Bronchial epithelial cell (primary cell): ENCODE measurements around the gene LMAN2L. TPM values are rescaled to one million over a fixed set of nuclear protein-coding genes. Genes with fewer than 3 reads are reported as not detected.

ENCODE experiments used
- DNase-seq: peaks from one replicate; pipeline ENCODE4 v3.0.0-alpha.2; 2010; ENCODE audit warnings: low read depth
- FAIRE-seq: peaks from 2 replicates; lab custom pipeline; 2011; peaks lifted over from hg19 to GRCh38; lab: Jason Lieb, UNC
- H3K27me3 ChIP-seq: 2 replicates; pipeline ENCODE4 v1.5.1; 2011; ENCODE audit warnings: low read length; ENCODE audit not compliant: control insufficient read depth, insufficient read depth
- H3K36me3 ChIP-seq: 2 replicates; pipeline ENCODE4 v1.5.1; 2011; ENCODE audit warnings: low read length; ENCODE audit not compliant: control insufficient read depth, insufficient read depth
- H3K4me3 ChIP-seq: 2 replicates; pipeline ENCODE4 v1.5.1; 2011; ENCODE audit warnings: mild to moderate bottlenecking, low read depth, low read length, control low read depth
- CTCF ChIP-seq: IDR thresholded peaks from 2 replicates; pipeline ENCODE4 v1.5.1; 2011; ENCODE audit warnings: mild to moderate bottlenecking, moderate library complexity, low read length, control low read depth, inconsistent platforms; ENCODE audit not compliant: insufficient read depth, severe bottlenecking
- total RNA-seq: library from RNA; depleted of rRNA; stranded (reverse); fragments of >200 nt; gene quantifications from 2 replicates; pipeline ENCODE4 v1.2.1, GENCODE V29; 2014

LMAN2L gene
- total RNA-seq, 1 donor from 2014 or later, result 15.3 TPM

DNA sequence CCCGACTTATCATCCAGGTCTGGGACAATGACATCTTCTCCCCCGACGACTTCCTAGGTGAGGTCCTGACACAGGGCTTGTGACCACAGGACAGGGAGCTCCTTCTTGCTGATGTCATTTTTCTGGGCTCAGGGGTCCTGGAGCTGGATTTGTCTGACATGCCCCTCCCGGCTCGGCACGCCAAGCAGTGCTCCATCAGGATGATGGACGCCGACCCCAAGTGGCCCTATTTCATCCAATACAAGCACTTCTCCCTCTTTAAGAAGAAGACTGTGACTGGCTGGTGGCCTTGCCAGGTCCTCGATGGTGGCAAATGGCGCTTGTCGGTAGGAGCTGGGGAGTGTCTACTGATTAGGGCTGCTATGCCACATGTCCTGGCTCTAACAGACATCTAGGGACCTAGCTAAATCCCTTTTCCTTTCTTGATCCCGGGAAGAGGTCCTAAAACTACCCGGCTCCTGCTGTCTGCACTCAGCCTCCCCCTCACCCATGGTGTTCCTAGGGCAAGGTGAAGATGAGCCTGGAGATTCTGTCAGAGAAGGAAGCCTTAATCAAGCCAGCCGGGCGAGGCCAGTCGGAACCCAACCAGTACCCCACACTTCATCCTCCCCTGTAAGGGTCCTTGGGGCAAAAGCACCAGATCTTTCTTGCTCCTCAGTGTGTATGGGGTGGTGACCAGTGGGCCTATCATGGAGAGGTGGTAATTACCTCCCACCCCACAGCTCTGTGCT, 36.7 kb downstream of the LMAN2L start:
- FAIRE-seq, result no peak
- TF ChIP-seq CTCF, result no peak
- no peaks in the 10 kb centered on the region for H3K27me3 ChIP-seq
- DNase-seq, result no peak
- peaks cover 12% of the 10 kb centered on the region for H3K36me3 ChIP-seq
- no peak overlapping the region for H3K4me3 ChIP-seq

- Histone ChIP-seq H3K27me3 (no peaks in the 10 kb centered on the region), H3K4me3 (no peak overlapping the region), H3K36me3 (peaks cover 10% of the 10 kb centered on the region)
- TF ChIP-seq CTCF, result no peak
- DNase-seq (peak; percentile 62), FAIRE-seq (no peak)
Measured at GRCh38 chr2:96702098-96702785, 37.6 kb downstream of the LMAN2L start.

- Histone ChIP-seq H3K4me3 (no peak overlapping the region), H3K36me3 (peaks cover 5% of the 10 kb centered on the region), H3K27me3 (no peaks in the 10 kb centered on the region)
- no peak for DNase-seq
- no peak for TF ChIP-seq CTCF
- peak; percentile 52 for FAIRE-seq
Measured at GRCh38 chr2:96701636-96702035, 38.2 kb downstream of the LMAN2L start.

DNA sequence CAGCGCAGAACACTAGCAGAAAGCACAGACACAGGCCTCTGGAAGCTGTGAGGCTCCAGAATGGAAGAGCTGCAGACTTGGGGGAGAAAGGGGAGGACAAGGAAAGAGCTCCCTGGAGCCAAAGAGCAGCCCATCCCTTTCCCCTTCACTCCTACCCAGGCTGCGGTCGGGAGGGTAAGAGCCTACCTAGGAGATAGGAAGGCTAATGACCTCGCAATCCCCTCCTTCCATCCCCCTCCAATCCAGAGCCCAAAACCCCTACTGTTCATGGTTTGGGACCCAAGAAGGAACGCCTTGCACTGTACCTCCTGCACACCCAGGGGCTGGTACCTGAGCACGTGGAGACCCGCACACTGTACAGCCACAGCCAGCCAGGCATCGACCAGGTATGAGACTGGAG, 39.8 kb downstream of the LMAN2L start:
- no peaks in the 10 kb centered on the region for H3K36me3 ChIP-seq
- TF ChIP-seq CTCF, result no peak
- no peaks in the 10 kb centered on the region for H3K27me3 ChIP-seq
- no peak overlapping the region for H3K4me3 ChIP-seq
- FAIRE-seq, result no peak
- no peak for DNase-seq

- no peak overlapping the region for H3K4me3 ChIP-seq
- no peak for TF ChIP-seq CTCF
- FAIRE-seq (no peak), DNase-seq (no peak)
- H3K27me3 ChIP-seq, result no peaks in the 10 kb centered on the region
- H3K36me3 ChIP-seq, result no peaks in the 10 kb centered on the region
Measured at GRCh38 chr2:96699621-96700020, 40.2 kb downstream of the LMAN2L start.
